Skeletal muscle cell (primary cell): ENCODE measurements around the gene TACSTD2.
A peak's percentile ranks its signal among the peaks of the same experiment; 100 is the strongest.

ENCODE experiments used
- DNase-seq: peaks from one replicate; pipeline ENCODE4 v3.0.0-alpha.2; 2010; ENCODE audit warnings: low read depth
- H3K4me3 ChIP-seq: 2 replicates; pipeline ENCODE4 v1.5.1; 2011; ENCODE audit warnings: low read depth, mild to moderate bottlenecking, control low read depth, low read length, moderate library complexity

TACSTD2 gene

DNA sequence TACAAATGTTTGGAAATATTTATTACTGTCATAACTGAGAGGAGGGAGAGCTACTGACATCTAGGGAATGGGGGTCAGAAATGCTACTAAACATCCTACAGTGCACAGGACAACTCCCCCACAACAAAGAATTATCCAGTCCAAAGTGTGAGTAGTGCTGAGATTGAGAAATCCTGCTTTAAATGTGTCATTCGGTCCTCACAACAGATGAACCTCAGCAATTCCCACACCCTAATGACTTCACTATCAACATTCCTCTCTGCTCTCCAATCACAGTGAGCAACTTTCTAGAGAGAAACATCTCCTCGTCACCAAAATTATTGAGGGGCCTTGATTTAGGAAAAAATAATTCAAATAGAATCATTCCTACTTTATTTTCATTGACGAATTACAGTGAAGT, 48.5 kb downstream of the TACSTD2 start:
- H3K4me3 ChIP-seq = no peak overlapping the region
- DNase-seq = peak; percentile 64
